GM15510 (cell line): Measurements from ENCODE around the gene AMMECR1L.

Experiments
- POLR2A ChIP-seq: IDR thresholded peaks from 3 replicates; pipeline ENCODE4 v1.6.1; 2011; ENCODE audit warnings: borderline replicate concordance; ENCODE audit not compliant: insufficient read length; ENCODE audit errors: extremely low read depth

AMMECR1L gene

DNA sequence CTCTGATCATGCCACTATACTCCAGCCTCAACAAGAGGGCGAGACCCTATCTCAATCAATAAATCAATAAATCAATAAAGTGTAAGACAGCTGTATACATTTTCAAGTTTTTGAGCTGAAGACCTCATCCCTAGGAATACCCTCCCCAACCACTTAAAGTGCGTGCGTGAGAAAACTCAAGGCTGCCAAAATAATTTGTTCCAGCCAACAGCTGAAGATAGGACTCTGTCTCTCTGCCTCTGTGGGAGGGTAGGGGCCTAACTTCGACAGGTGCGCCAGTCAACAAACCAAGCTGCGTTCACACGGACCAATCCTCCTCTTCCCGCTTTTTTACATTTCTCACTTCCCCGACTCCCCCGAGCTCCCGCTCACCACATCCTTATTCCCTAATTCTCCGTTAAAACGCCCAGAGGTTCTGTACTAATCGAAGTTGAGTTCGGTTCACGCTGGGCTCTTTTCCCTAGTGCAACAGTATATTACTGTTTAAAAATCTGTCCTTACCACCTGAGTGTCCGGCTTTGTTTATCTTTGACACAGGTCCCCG lies 28.4 kb downstream of the AMMECR1L start:
- no peak for TF ChIP-seq POLR2A

- no peak for TF ChIP-seq POLR2A
Observed at GRCh38 chr2:127853671-127854070, 32.1 kb downstream of the AMMECR1L start.

- TF ChIP-seq POLR2A: no peak
Observed at GRCh38 chr2:127852388-127852787, 33.4 kb downstream of the AMMECR1L start.

GRCh38 chr2:127847931-127848330 lies 37.8 kb downstream of the AMMECR1L start:
- no peak for TF ChIP-seq POLR2A

- TF ChIP-seq POLR2A: no peak
Observed at GRCh38 chr2:127844973-127845372, 40.8 kb downstream of the AMMECR1L start.

- TF ChIP-seq POLR2A: no peak
Observed at GRCh38 chr2:127843677-127844076, 42.1 kb downstream of the AMMECR1L start.

DNA sequence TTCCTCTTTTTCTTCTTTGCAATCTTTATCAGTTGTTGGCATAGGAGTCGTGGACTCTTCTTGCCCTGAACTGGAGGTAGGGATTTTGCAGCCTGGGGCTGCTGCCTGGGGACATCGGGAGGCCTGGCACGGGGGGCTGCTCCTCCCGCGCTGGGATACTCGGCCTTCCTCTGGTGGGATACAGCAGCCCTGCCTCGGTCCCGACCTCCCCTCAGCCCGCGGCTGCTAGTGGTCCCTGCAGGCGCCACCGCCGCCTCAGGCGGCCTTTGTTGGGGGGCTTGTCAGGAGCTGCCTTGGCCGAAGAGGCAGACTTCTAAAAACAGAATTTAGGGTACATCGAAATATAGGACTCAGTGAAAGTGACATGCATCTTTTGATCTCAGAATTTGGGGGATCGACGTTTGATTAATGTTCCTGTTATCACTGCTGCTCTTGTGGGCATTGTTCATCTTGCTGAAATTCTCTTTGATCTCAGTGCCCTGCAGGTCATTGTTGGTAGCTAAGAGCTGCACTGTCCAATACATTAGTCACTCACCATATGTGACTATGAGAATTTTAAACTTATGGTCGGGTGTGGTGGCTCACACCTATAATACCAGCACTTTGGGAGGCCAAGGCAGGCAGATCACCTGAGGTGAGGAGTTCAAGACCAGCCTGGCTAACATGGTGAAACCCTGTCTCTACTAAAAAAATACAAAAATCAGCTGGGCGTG lies 44.1 kb downstream of the AMMECR1L start:
- no peak for TF ChIP-seq POLR2A

GRCh38 chr2:127840893-127841292 lies 44.9 kb downstream of the AMMECR1L start:
- TF ChIP-seq POLR2A: no peak

- TF ChIP-seq POLR2A: no peak
Observed at GRCh38 chr2:127834951-127835350, 50.8 kb downstream of the AMMECR1L start.

GRCh38 chr2:127829845-127830246 lies 55.9 kb downstream of the AMMECR1L start:
- no peak for TF ChIP-seq POLR2A

GRCh38 chr2:127826047-127826446 lies 59.7 kb downstream of the AMMECR1L start:
- TF ChIP-seq POLR2A: no peak

DNA sequence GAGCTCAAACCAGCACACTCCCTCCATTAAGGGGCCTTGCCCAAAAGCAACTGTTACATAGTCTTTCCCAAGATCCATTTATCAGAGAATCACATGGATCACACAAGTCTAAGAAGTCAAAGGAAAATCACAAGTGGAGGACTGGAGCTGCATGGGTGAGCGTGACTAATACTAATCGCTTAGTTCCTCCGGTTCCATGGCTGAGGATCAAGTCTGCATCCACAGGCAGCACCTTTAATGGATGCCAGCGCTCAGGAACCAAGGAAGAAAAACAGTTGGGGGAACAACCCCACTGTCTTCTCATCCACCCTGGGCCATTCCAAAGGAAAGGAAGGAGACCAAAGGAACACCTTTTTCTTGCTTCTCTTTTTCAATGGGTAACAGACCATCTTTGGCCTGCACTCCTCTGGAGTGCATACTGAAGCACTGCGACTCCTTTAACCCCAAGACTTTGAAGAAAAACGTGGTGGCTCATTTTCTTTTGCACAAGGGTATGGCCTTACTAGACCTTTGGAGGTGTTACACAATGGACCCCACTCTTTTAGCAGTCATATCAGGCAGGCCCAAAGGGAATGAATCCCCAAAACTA lies 65.6 kb downstream of the AMMECR1L start:
- no peak for TF ChIP-seq POLR2A

GRCh38 chr2:127818794-127819425 lies 66.8 kb downstream of the AMMECR1L start:
- no peak for TF ChIP-seq POLR2A

GRCh38 chr2:127818241-127818640 lies 67.5 kb downstream of the AMMECR1L start:
- no peak for TF ChIP-seq POLR2A

DNA sequence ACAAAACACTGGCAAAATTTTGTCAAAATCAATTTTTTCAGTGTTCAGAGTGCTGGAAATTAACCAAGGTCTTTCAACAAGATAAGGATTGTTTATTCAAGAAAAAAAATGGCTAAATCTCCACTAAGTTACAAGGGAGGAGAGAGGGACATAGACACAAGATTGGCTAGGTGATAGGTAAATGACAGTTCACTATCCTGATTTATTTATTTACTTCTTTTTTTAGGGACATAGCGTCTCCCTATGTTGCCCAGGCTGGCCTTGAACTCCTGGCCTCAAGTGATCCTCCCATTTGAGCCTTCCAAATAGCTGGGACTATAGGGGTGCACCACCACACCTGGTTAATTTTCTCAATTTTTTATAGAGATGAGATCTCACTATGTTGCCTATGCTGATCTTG lies 71.1 kb downstream of the AMMECR1L start:
- TF ChIP-seq POLR2A: no peak
